Heart left ventricle (tissue), 16 donors: ENCODE data around the gene SPDYE4. TPM values are rescaled to one million over a fixed set of nuclear protein-coding genes. Genes with fewer than 3 reads are reported as not detected.

Experiments used
- ATAC-seq, 4 donors: fragments of 200-7000 bp; cut with Tn5 transposase; one replicate each; pipeline ENCODE4 v1.9.1; 2020 to 2022; ENCODE audit warnings: moderate library complexity in 4 of 4, mild to moderate bottlenecking in 3 of 4, moderate number of reproducible peaks in 1 of 4
- DNase-seq, 5 donors: peaks; one replicate each; pipeline ENCODE4 v3.0.0-alpha.2; 2020
- H3K27ac ChIP-seq, 12 donors: fragments of 200-600 bp; sonication (generic) in 4 of 12; one replicate each; pipeline versions ENCODE4 v1.5.0 to v1.8.0; 2016 to 2022; ENCODE audit warnings: mild to moderate bottlenecking in 2 of 12
- H3K27me3 ChIP-seq, 9 donors: fragments of 200-600 bp; sonication (generic) in 2 of 9; one replicate each; pipeline versions ENCODE4 v1.5.1 to v1.8.0; 2016 to 2022; ENCODE audit warnings: mild to moderate bottlenecking in 3 of 9
- H3K36me3 ChIP-seq, 9 donors: fragments of 200-600 bp; sonication (generic) in 2 of 9; one replicate each; pipeline versions ENCODE4 v1.5.0 to v1.8.0; 2018 to 2022; ENCODE audit warnings: mild to moderate bottlenecking in 2 of 9
- H3K4me1 ChIP-seq, 12 donors: fragments of 200-600 bp; sonication (generic) in 4 of 12; one replicate each; pipeline versions ENCODE4 v1.5.0 to v1.8.0; 2016 to 2022; ENCODE audit warnings: mild to moderate bottlenecking in 3 of 12
- H3K4me3 ChIP-seq, 12 donors: fragments of 200-600 bp; sonication (generic) in 4 of 12; one replicate each; pipeline versions ENCODE4 v1.5.0 to v1.8.0; 2017 to 2022; ENCODE audit warnings: mild to moderate bottlenecking in 9 of 12, moderate library complexity in 4 of 12
- H3K9me3 ChIP-seq, 12 donors: fragments of 200-600 bp; sonication (generic) in 4 of 12; one replicate each; pipeline versions ENCODE4 v1.5.0 to v1.8.0; 2016 to 2022; ENCODE audit warnings: mild to moderate bottlenecking in 1 of 12
- CTCF ChIP-seq, 12 donors: fragments of 200-600 bp; sonication (generic) in 4 of 12; IDR thresholded peaks; one replicate each; pipeline versions ENCODE4 v1.5.0 to v1.8.0; 2018 to 2022; ENCODE audit warnings: antibody characterized with exemption in 12 of 12, mild to moderate bottlenecking in 5 of 12
- POLR2A ChIP-seq, 2 donors: fragments of 450-650 bp; IDR thresholded peaks; one replicate each; pipeline ENCODE4 v1.6.1; 2017; ENCODE audit warnings: antibody characterized with exemption in 2 of 2, mild to moderate bottlenecking in 2 of 2, moderate library complexity in 2 of 2
- WGBS, 4 donors: extraction: QIAGEN DNeasy Blood & Tissue Kit in 2 of 4; methylation state at CpG; one replicate each; pipeline versions ENCODE4 v1.1.5 to v1.1.7; 2013 to 2018; 5-methylcytosine and 5-hydroxymethylcytosine counted together
- intact Hi-C, 10 donors: fragments of 100-400 bp; cut with DNase I; formaldehyde crosslinking; loops; one replicate each; pipeline versions ENCODE4 v1.11.1 to v1.14.2; 2022
- polyA plus RNA-seq, 2 donors: library from polyadenylated mRNA; stranded (reverse); fragments of 200-250 nt; gene quantifications; one replicate each; pipeline ENCODE4 v1.2.3, GENCODE V29; 2013
- total RNA-seq, 9 donors: library from RNA; depleted of rRNA in 2 of 9; stranded (reverse); fragments of >200 nt in 2 of 9; fragmentation: NEBNext Ultra II Directional in 3 of 9; extraction: Animal tissue kit (Norgen Biotek cat#: 25700) in 3 of 9; gene quantifications; one replicate each; pipeline versions ENCODE4 v1.1.0 to v1.2.4, GENCODE V29; 2016 to 2023
- donor health status: ischemic (EF 13 %, LVEDD 7.1; RV severe dilation, severe dysfunction).
- donor health status: healthy with polysubstance abuse.
- donor health status: DM: no; HTN: yes; CAD: no.
- donor health status: DM: no; HTN: no; CAD: no.
- donor health status: ischemic (EF 25% LVEDD 6.9; RV normal size, moderate dysfunction).
- donor health status: ischemic (EF 25% LVEDD 5.7; RV mildly dilated, moderate dysfunction).
- donor health status: healthy.
- donor health status: DM: yes; HTN: yes; CAD: no.
- donor health status: ischemic (EF 35%, LVEDD 5.7; RV mildly dilated, moderate dysfunction).
- donor health status: nonischemic (EF 11% LVEDD 7.7; RV severe dilation, severe dysfunction).
- donor health status: DM: yes; HTN: yes; CAD: no.
- donor health status: PGD.
- donor health status: ischemic (EF 29% LVEDD 5.4; RV normal size, mild dysfunction).
- donor health status: nonischemic (EF 23%, LVEDD 6.1; RV moderate dilation, normal function).

Gene SPDYE4
- total and polyA plus RNA-seq, 11 donors = not detected

GRCh38 chr17:8734876-8735275 lies 23.5 kb downstream of the SPDYE4 start:
- no peak for DNase-seq
- 94 to 97% (median 95%) methylated on average over 9 to 10 of the region's 10 CpGs for WGBS, 4 donors

GRCh38 chr17:8732406-8733085 lies 25.8 kb downstream of the SPDYE4 start:
- Histone ChIP-seq H3K4me1 (peaks cover 0 to 17% (median 0%) of the 10 kb centered on the region in 12 donors), H3K27ac (no peak overlapping the region), H3K9me3 (no peaks in the 10 kb centered on the region), H3K27me3 (no peaks in the 10 kb centered on the region), H3K4me3 (no peak overlapping the region), H3K36me3 (no peaks in the 10 kb centered on the region)
- DNase-seq (no peak), ATAC-seq (no peak)
- intact Hi-C loops = loop anchor here in 1 of 10 donors (10.0 kb wide), 1 partner anchor 78 kb away; no protein-coding TSS in a partner anchor
- 53 to 56% (median 55%) methylated on average over 7 of the region's 7 CpGs for WGBS, 4 donors
- TF ChIP-seq CTCF (IDR thresholded peaks at IDR 0.05) = no peak
- no peak for TF ChIP-seq POLR2A (IDR thresholded peaks at IDR 0.05)

More at GRCh38 chr17:8734876-8735275, 23.5 kb downstream of the SPDYE4 start:
- H3K9me3 ChIP-seq = no peaks in the 10 kb centered on the region
- H3K4me1 ChIP-seq = peaks cover 0 to 8% (median 0%) of the 10 kb centered on the region in 12 donors
- no peaks in the 10 kb centered on the region for H3K36me3 ChIP-seq
- H3K27me3 ChIP-seq = no peaks in the 10 kb centered on the region
- no peak for ATAC-seq
- intact Hi-C loops = loop anchor here in 1 of 10 donors (10.0 kb wide), 1 partner anchor 80 kb away; no protein-coding TSS in a partner anchor
- no peak for TF ChIP-seq CTCF (IDR thresholded peaks at IDR 0.05)
- no peak for TF ChIP-seq POLR2A (IDR thresholded peaks at IDR 0.05)
- no peak overlapping the region for H3K27ac ChIP-seq
- no peak overlapping the region for H3K4me3 ChIP-seq

- no peaks in the 10 kb centered on the region for H3K27me3 ChIP-seq
- TF ChIP-seq POLR2A (IDR thresholded peaks at IDR 0.05) = no peak
- no peak for TF ChIP-seq CTCF (IDR thresholded peaks at IDR 0.05)
- no peak for DNase-seq
Measured at GRCh38 chr17:8729860-8730259, 28.5 kb downstream of the SPDYE4 start.

GRCh38 chr17:8729421-8729820 lies 28.9 kb downstream of the SPDYE4 start:
- ATAC-seq = no peak
- Histone ChIP-seq H3K4me1 (peaks cover 0 to 23% (median 2%) of the 10 kb centered on the region in 12 donors), H3K9me3 (no peaks in the 10 kb centered on the region), H3K27ac (no peak overlapping the region), H3K4me3 (no peak overlapping the region), H3K27me3 (no peaks in the 10 kb centered on the region), H3K36me3 (no peaks in the 10 kb centered on the region)
- intact Hi-C loops = no loop called here
- 86 to 97% (median 92%) methylated on average over 8 of the region's 8 CpGs for WGBS, 4 donors
- DNase-seq = no peak
- TF ChIP-seq CTCF (IDR thresholded peaks at IDR 0.05) (no peak), POLR2A (IDR thresholded peaks at IDR 0.05) (no peak)

More at GRCh38 chr17:8729860-8730259, 28.5 kb downstream of the SPDYE4 start:
- Histone ChIP-seq H3K4me1 (peaks cover 0 to 23% (median 2%) of the 10 kb centered on the region in 12 donors), H3K36me3 (no peaks in the 10 kb centered on the region), H3K4me3 (no peak overlapping the region), H3K9me3 (no peaks in the 10 kb centered on the region), H3K27ac (no peak overlapping the region)
- 91 to 97% (median 93%) methylated on average over 13 of the region's 13 CpGs for WGBS, 4 donors
- no peak for ATAC-seq
- intact Hi-C loops = loop anchor here in 1 of 10 donors (10.0 kb wide), 1 partner anchor 75 kb away; no protein-coding TSS in a partner anchor
